A549 treated with CpdA at 1 μM for 4 hours (cell line): Measurements from ENCODE around the gene DCAF12L1. TPM values are rescaled to one million over a fixed set of nuclear protein-coding genes. Genes with fewer than 3 reads are reported as not detected.

Source experiments
- total RNA-seq: library from RNA; stranded (reverse); fragments of 200-300 nt; extraction: Qiagen RNA extraction; gene quantifications from 5 replicates; pipeline ENCODE4 v1.2.3, GENCODE V29; 2022; ENCODE audit warnings: low read depth

The DCAF12L1 gene
- total RNA-seq: not detected in 5 replicates

GRCh38 chrX:126552313-126553022 lies at the start of gene DCAF12L1:
Gene DCAF12L1, minus strand, starts transcription at chrX:126552814. Its CDS starts 206 bp downstream, at chrX:126552608.

